Upper lobe of right lung (tissue), 1 donor: ENCODE measurements around the gene CYP2A13. TPM values are rescaled to one million over a fixed set of nuclear protein-coding genes. Genes with fewer than 3 reads are reported as not detected.

Experiments used
- ATAC-seq: fragments of 200-7000 bp; cut with Tn5 transposase; one replicate; pipeline ENCODE4 v1.9.1; 2020; ENCODE audit warnings: mild to moderate bottlenecking, moderate library complexity
- DNase-seq: peaks from one replicate; pipeline ENCODE4 v3.0.0-alpha.2; 2020
- H3K27ac ChIP-seq: fragments of 200-600 bp; one replicate; pipeline ENCODE4 v1.8.0; 2022
- H3K27me3 ChIP-seq: fragments of 200-600 bp; one replicate; pipeline ENCODE4 v1.8.0; 2022; ENCODE audit warnings: mild to moderate bottlenecking
- H3K36me3 ChIP-seq: fragments of 200-600 bp; one replicate; pipeline ENCODE4 v1.8.0; 2022
- H3K4me1 ChIP-seq: fragments of 200-600 bp; one replicate; pipeline ENCODE4 v1.8.0; 2022
- H3K4me3 ChIP-seq: fragments of 200-600 bp; one replicate; pipeline ENCODE4 v1.8.0; 2022; ENCODE audit warnings: mild to moderate bottlenecking
- H3K9me3 ChIP-seq: fragments of 200-600 bp; one replicate; pipeline ENCODE4 v1.8.0; 2022
- intact Hi-C: fragments of 100-400 bp; cut with DNase I; formaldehyde crosslinking; loops from one replicate; pipeline ENCODE4 v1.11.0; 2022
- total RNA-seq: library from RNA; stranded (reverse); fragmentation: NEBNext Ultra II Directional; extraction: Animal tissue kit (Norgen Biotek cat#: 25700); gene quantifications from one replicate; pipeline ENCODE4 v1.2.1, GENCODE V29; 2021
- TF ChIP-seq, protein P1 (sequence below): fragments of 200-600 bp; IDR thresholded peaks from one replicate; pipeline ENCODE4 v1.8.0; 2022; ENCODE audit warnings: antibody characterized with exemption
- donor health status: DM: no; HTN: yes; CAD: no; lungs with severe emphysema.

The CYP2A13 gene
- total RNA-seq, 1 donor from 2014 or later: not detected

GRCh38 chr19:41076286-41076685, 12.0 kb upstream of the CYP2A13 start:
- ATAC-seq: no peak
- H3K36me3 ChIP-seq: no peaks in the 10 kb centered on the region
- no peak overlapping the region for H3K27ac ChIP-seq
- H3K4me3 ChIP-seq: no peak overlapping the region
- no peaks in the 10 kb centered on the region for H3K9me3 ChIP-seq
- no peak for DNase-seq
- TF ChIP-seq, protein P1, sequence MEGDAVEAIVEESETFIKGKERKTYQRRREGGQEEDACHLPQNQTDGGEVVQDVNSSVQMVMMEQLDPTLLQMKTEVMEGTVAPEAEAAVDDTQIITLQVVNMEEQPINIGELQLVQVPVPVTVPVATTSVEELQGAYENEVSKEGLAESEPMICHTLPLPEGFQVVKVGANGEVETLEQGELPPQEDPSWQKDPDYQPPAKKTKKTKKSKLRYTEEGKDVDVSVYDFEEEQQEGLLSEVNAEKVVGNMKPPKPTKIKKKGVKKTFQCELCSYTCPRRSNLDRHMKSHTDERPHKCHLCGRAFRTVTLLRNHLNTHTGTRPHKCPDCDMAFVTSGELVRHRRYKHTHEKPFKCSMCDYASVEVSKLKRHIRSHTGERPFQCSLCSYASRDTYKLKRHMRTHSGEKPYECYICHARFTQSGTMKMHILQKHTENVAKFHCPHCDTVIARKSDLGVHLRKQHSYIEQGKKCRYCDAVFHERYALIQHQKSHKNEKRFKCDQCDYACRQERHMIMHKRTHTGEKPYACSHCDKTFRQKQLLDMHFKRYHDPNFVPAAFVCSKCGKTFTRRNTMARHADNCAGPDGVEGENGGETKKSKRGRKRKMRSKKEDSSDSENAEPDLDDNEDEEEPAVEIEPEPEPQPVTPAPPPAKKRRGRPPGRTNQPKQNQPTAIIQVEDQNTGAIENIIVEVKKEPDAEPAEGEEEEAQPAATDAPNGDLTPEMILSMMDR: no peak
- intact Hi-C loops: no loop called here
- H3K4me1 ChIP-seq: no peaks in the 10 kb centered on the region
- peaks cover 7% of the 10 kb centered on the region for H3K27me3 ChIP-seq

DNA sequence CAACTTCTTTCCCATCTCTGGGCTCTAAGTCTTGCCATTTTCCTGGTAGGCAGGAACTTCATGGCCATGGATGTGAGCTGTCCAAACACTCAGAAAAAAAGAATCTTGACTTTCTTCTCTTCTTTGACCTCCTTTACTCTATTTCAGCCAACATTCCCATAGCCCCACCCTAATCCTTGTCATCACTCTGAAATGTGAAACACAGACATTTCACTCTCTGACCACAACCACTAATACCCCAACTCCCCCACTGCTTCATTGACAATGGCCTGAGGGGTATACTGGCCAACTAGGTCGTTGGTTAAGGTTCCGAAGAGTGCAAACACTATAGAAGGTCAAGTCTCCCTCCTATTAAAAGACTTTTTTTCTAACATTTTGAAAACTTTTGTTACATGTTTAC, 4.7 kb upstream of the CYP2A13 start:
- intact Hi-C loops: no loop called here
- ATAC-seq (no peak), DNase-seq (no peak)
- Histone ChIP-seq H3K36me3 (no peaks in the 10 kb centered on the region), H3K9me3 (no peaks in the 10 kb centered on the region), H3K4me3 (no peak overlapping the region), H3K27me3 (peaks cover 13% of the 10 kb centered on the region), H3K4me1 (no peaks in the 10 kb centered on the region), H3K27ac (no peak overlapping the region)
- TF ChIP-seq, protein P1: no peak

DNA sequence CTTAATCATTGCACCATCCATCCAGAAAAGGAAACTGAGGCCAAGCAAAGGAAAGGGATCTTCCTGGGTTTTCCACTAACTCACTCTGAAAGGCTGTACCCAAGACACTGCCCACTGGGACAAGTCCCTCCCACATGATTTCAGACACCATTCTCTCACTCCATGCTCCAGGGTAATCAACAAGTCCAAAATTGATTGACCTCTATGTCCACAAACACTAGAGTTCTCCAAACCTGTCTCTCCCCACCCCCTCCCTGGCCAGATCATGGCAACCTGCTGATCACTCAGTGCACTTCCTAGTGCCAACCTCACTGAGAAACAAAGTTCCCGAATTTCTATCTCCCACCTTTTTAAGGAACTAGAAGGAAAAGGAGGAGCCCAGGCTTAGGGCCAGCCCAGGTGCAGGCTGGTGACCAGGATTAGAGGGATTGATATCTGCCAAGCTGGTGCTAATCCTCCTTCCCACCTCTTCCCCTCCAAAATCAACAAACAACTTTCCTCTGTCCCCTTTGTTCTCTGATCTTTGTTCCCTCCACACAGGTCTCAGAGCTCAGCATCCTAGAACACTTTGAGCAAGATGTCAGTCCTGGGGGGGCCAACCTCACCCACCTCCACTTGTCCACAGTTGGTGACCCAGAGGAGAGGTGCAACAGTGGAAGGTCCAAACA, 2.4 kb upstream of the CYP2A13 start:
- DNase-seq (no peak), ATAC-seq (no peak)
- Histone ChIP-seq H3K36me3 (no peaks in the 10 kb centered on the region), H3K9me3 (no peaks in the 10 kb centered on the region), H3K27ac (no peak overlapping the region), H3K4me3 (no peak overlapping the region), H3K27me3 (peaks cover 17% of the 10 kb centered on the region), H3K4me1 (no peaks in the 10 kb centered on the region)
- intact Hi-C loops: no loop called here
- TF ChIP-seq, protein P1: no peak

GRCh38 chr19:41089959-41090358, 1.7 kb downstream of the CYP2A13 start:
- DNase-seq (no peak), ATAC-seq (no peak)
- H3K9me3 ChIP-seq: no peaks in the 10 kb centered on the region
- no peaks in the 10 kb centered on the region for H3K36me3 ChIP-seq
- no peak overlapping the region for H3K27ac ChIP-seq
- H3K27me3 ChIP-seq: peaks cover 19% of the 10 kb centered on the region
- intact Hi-C loops: no loop called here
- H3K4me1 ChIP-seq: no peaks in the 10 kb centered on the region
- TF ChIP-seq, protein P1: no peak
- H3K4me3 ChIP-seq: no peak overlapping the region

- Histone ChIP-seq H3K27ac (no peak overlapping the region), H3K36me3 (no peaks in the 10 kb centered on the region), H3K9me3 (no peaks in the 10 kb centered on the region), H3K4me1 (no peaks in the 10 kb centered on the region), H3K27me3 (peaks cover 4% of the 10 kb centered on the region), H3K4me3 (no peak overlapping the region)
- intact Hi-C loops: no loop called here
- ATAC-seq (peak; percentile 48), DNase-seq (no peak)
- TF ChIP-seq, protein P1: no peak
Measured at GRCh38 chr19:41095703-41096102, 7.5 kb downstream of the CYP2A13 start.

DNA sequence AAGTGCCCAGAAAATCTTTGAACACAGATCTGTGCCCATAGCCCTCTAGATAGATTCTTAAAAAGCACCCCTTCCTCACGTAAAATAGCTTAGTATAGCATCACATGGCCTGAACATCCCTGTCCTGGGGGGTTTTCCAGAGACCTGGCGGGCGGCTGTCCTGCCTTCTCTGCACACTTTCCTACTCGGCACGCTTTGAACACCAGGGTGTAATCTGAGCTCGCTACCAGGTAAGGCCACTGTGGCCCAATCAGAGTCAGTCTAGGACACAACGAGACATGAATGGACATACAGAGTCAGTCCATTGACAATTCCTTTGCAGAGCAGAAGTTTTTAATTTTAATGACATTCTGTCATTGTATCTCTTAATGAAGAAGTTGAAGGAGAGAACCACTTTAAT, 8.1 kb downstream of the CYP2A13 start:
- Histone ChIP-seq H3K27ac (no peak overlapping the region), H3K4me3 (no peak overlapping the region), H3K36me3 (no peaks in the 10 kb centered on the region), H3K27me3 (no peaks in the 10 kb centered on the region), H3K9me3 (no peaks in the 10 kb centered on the region), H3K4me1 (no peaks in the 10 kb centered on the region)
- DNase-seq: no peak
- TF ChIP-seq, protein P1: no peak
- intact Hi-C loops: no loop called here
- no peak for ATAC-seq
